RWPE2 (cell line): ENCODE results near the gene EFCAB12.

Experiments
- ATAC-seq: fragments of 200-7000 bp; cut with Tn5 transposase; 3 replicates; pipeline ENCODE4 v1.9.1; 2021; ENCODE audit warnings: low read depth
- DNase-seq: peaks from one replicate; pipeline ENCODE4 v3.0.0-alpha.2; 2020; ENCODE audit warnings: low spot score
- H3K27ac ChIP-seq: fragments of 450-650 bp; 2 replicates; pipeline ENCODE4 v1.5.1; 2017; ENCODE audit warnings: mild to moderate bottlenecking; ENCODE audit not compliant: poor library complexity, severe bottlenecking
- H3K27me3 ChIP-seq: fragments of 250-450 bp; sonication (Bioruptor Pico); 2 replicates; pipeline ENCODE4 v1.5.1; 2021; ENCODE audit warnings: mild to moderate bottlenecking, moderate library complexity; ENCODE audit not compliant: insufficient read depth, poor library complexity, severe bottlenecking
- H3K36me3 ChIP-seq: fragments of 250-450 bp; sonication (Bioruptor Pico); 2 replicates; pipeline ENCODE4 v1.5.1; 2020; ENCODE audit warnings: low read depth, mild to moderate bottlenecking, moderate library complexity
- H3K4me1 ChIP-seq: fragments of 250-450 bp; sonication (Bioruptor Pico); 2 replicates; pipeline ENCODE4 v1.5.1; 2021; ENCODE audit warnings: mild to moderate bottlenecking, moderate library complexity; ENCODE audit not compliant: insufficient read depth, poor library complexity, severe bottlenecking
- H3K4me3 ChIP-seq: fragments of 250-450 bp; sonication (Bioruptor Pico); 2 replicates; pipeline ENCODE4 v1.5.1; 2021; ENCODE audit warnings: mild to moderate bottlenecking, moderate library complexity; ENCODE audit not compliant: severe bottlenecking
- H3K9me3 ChIP-seq: fragments of 250-450 bp; sonication (Bioruptor Pico); 2 replicates; pipeline ENCODE4 v1.5.1; 2021; ENCODE audit warnings: mild to moderate bottlenecking, moderate library complexity; ENCODE audit not compliant: severe bottlenecking
- CTCF ChIP-seq: fragments of 450-650 bp; IDR thresholded peaks from one replicate; pipeline ENCODE4 v1.5.1; 2017; ENCODE audit warnings: mild to moderate bottlenecking, moderate library complexity; ENCODE audit not compliant: poor library complexity, severe bottlenecking

EFCAB12 gene

GRCh38 chr3:129421236-129421883, 7.1 kb downstream of the EFCAB12 start:
- Histone ChIP-seq H3K4me1 (no peaks in the 10 kb centered on the region), H3K4me3 (no peak overlapping the region), H3K27ac (no peak overlapping the region), H3K9me3 (no peaks in the 10 kb centered on the region), H3K27me3 (no peaks in the 10 kb centered on the region), H3K36me3 (no peaks in the 10 kb centered on the region)
- ATAC-seq (no peak), DNase-seq (no peak)
- no peak for TF ChIP-seq CTCF

DNA sequence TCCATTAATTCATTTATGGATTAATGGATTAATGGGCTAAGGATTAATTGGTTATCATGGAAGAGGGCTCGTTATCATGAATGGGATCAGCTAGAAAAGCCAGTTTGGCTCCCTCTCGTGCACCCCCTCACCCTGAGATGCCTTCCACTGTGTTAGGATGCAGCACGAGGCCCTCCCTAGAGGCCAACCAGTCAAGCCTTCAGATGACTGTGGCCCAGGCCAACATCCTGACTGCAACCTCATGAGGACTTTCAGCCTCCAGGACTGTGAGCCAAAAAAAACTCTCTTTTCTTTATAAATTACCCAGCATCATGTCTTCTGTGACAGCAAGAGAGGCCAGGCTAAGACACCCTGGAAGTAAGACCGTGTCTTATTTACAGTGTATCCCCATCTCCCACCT, 9.0 kb downstream of the EFCAB12 start:
- Histone ChIP-seq H3K27me3 (no peaks in the 10 kb centered on the region), H3K27ac (no peak overlapping the region), H3K9me3 (no peaks in the 10 kb centered on the region), H3K4me1 (no peaks in the 10 kb centered on the region), H3K36me3 (no peaks in the 10 kb centered on the region), H3K4me3 (no peak overlapping the region)
- no peak for TF ChIP-seq CTCF
- DNase-seq = no peak
- no peak for ATAC-seq

- DNase-seq (no peak), ATAC-seq (no peak)
- H3K9me3 ChIP-seq = no peaks in the 10 kb centered on the region
- H3K27ac ChIP-seq = no peak overlapping the region
- TF ChIP-seq CTCF = no peak
- no peak overlapping the region for H3K4me3 ChIP-seq
- H3K36me3 ChIP-seq = no peaks in the 10 kb centered on the region
- no peaks in the 10 kb centered on the region for H3K27me3 ChIP-seq
- no peaks in the 10 kb centered on the region for H3K4me1 ChIP-seq
Measured at GRCh38 chr3:129418041-129418973, 10.1 kb downstream of the EFCAB12 start.

DNA sequence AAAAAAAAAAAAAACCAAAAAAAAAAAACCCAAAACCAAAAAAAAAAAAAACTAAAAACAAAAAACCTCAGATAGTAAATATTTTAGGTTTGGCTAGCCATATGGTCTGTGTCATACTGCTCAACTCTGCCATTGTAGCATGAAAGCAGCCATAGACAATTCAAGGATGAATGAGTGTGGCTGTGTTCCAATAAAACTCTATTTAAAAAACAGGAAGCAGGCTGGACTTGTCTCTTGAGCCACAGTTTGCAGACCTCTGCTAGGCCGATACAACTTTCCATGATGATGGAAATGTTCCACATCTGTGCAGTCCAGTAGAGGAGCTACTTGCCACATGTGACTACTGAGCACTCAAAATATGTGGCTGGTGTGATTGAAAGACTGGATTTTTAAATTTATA, 11.1 kb downstream of the EFCAB12 start:
- ATAC-seq = no peak
- Histone ChIP-seq H3K36me3 (no peaks in the 10 kb centered on the region), H3K4me1 (no peaks in the 10 kb centered on the region), H3K27ac (no peak overlapping the region), H3K27me3 (no peaks in the 10 kb centered on the region), H3K4me3 (no peak overlapping the region), H3K9me3 (no peaks in the 10 kb centered on the region)
- no peak for DNase-seq
- TF ChIP-seq CTCF = no peak
